Thoracic aorta (tissue), 2 donors: ENCODE data around the gene MPDU1. TPM values are rescaled to one million over a fixed set of nuclear protein-coding genes. Genes with fewer than 3 reads are reported as not detected.

Experiments
- ATAC-seq: fragments of 150-250 bp; one replicate; pipeline ENCODE4 v1.8.0; 2017; ENCODE audit warnings: low read depth; ENCODE audit not compliant: insufficient number of reproducible peaks, low FRiP score
- DNase-seq: peaks from one replicate; pipeline ENCODE4 v3.0.0-alpha.2; 2020; ENCODE audit warnings: low spot score
- H3K27ac ChIP-seq, 2 donors: fragments of 200-600 bp; sonication (generic); 1 replicate in 1 of 2; 2 replicates in 1 of 2; pipeline ENCODE4 v1.5.1; 2016; ENCODE audit warnings: mild to moderate bottlenecking in 2 of 2, moderate library complexity in 2 of 2
- H3K27me3 ChIP-seq: fragments of 200-600 bp; sonication (generic); replicated peaks from 2 replicates; pipeline ENCODE4 v1.6.0; 2016; ENCODE audit warnings: mild to moderate bottlenecking; ENCODE audit not compliant: insufficient read depth
- H3K36me3 ChIP-seq: fragments of 200-600 bp; sonication (generic); one replicate; pipeline ENCODE4 v1.5.1; 2016
- H3K4me1 ChIP-seq, 2 donors: fragments of 200-600 bp; sonication (generic); 1 replicate in 1 of 2; 2 replicates in 1 of 2; pipeline versions ENCODE4 v1.5.1 to v1.6.0; 2016; ENCODE audit warnings: low read depth in 2 of 2, mild to moderate bottlenecking in 1 of 2; ENCODE audit not compliant: control insufficient read depth in 1 of 2
- H3K4me3 ChIP-seq: fragments of 200-600 bp; sonication (generic); 2 replicates; pipeline ENCODE4 v1.5.1; 2016; ENCODE audit warnings: mild to moderate bottlenecking
- H3K9me3 ChIP-seq: fragments of 200-600 bp; sonication (generic); 2 replicates; pipeline ENCODE4 v1.5.1; 2016
- CTCF ChIP-seq: fragments of 200-600 bp; sonication (generic); IDR thresholded peaks from one replicate; pipeline ENCODE4 v1.5.1; 2019; ENCODE audit warnings: antibody characterized with exemption
- total RNA-seq, 2 donors: library from RNA; depleted of rRNA; stranded (reverse); fragments of >200 nt; gene quantifications; one replicate each; pipeline versions ENCODE4 v1.1.0 to v1.2.3, GENCODE V29; 2016

MPDU1 gene
- total RNA-seq, 2 donors from 2014 or later = 31.1 to 38.9 TPM

DNA sequence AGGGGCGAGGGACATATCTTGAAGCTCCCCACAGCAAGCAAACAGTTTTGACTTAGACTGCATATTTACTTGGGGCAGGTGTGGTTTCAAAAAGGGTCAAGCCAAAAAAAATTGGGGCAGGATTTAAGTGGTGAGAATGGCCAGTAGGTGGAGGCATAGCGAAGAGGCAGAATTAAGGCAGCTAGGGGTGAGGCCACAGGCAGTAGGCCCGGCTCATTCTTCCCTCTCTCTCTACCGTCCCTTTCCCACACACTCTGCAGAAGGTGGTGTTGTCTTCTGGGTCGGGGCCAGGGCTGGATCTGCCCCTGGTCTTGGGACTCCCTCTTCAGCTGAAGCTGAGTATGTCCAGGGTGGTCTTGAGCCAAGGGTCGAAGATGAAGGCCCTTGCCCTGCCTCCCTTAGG, 48.8 kb downstream of the MPDU1 start:
- H3K9me3 ChIP-seq = no peaks in the 10 kb centered on the region
- H3K4me1 ChIP-seq = no peaks in the 10 kb centered on the region
- TF ChIP-seq CTCF = no peak
- no peaks in the 10 kb centered on the region for H3K36me3 ChIP-seq
- H3K27me3 ChIP-seq = no peaks in the 10 kb centered on the region
- H3K4me3 ChIP-seq = no peak overlapping the region
- ATAC-seq (no peak), DNase-seq (no peak)
- no peak overlapping the region for H3K27ac ChIP-seq

GRCh38 chr17:7633093-7633492, 49.4 kb downstream of the MPDU1 start:
- no peaks in the 10 kb centered on the region for H3K36me3 ChIP-seq
- no peak overlapping the region for H3K4me3 ChIP-seq
- H3K27me3 ChIP-seq = no peaks in the 10 kb centered on the region
- TF ChIP-seq CTCF = no peak
- H3K27ac ChIP-seq = no peak overlapping the region
- DNase-seq (no peak), ATAC-seq (no peak)
- no peaks in the 10 kb centered on the region for H3K4me1 ChIP-seq
- H3K9me3 ChIP-seq = no peaks in the 10 kb centered on the region

DNA sequence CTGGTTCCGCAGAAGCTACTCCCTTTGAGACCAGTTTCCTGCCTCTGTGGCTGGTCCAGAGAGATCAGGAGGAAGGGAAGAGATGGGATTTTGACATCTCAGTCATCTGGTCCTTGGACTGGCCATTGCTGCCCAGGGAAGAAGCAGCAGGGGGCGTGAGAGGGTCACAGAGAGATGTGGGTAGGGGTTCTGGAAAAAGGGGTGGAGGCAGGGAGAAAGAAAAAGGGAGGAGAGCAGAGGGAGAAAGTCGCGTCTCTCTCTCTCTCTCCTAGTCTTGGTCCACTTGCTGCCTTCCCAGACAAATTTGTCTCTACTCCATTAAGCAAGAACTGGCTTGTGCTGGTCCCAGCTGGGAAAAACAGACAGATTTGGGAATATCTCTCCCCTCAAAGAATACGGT, 50.7 kb downstream of the MPDU1 start:
- H3K27me3 ChIP-seq = no peaks in the 10 kb centered on the region
- H3K27ac ChIP-seq = no peak overlapping the region
- TF ChIP-seq CTCF = no peak
- DNase-seq = no peak
- no peaks in the 10 kb centered on the region for H3K36me3 ChIP-seq
- H3K9me3 ChIP-seq = no peaks in the 10 kb centered on the region
- no peak for ATAC-seq
- H3K4me1 ChIP-seq = no peaks in the 10 kb centered on the region
- no peak overlapping the region for H3K4me3 ChIP-seq

GRCh38 chr17:7636163-7636562, 52.5 kb downstream of the MPDU1 start:
- Histone ChIP-seq H3K27me3 (no peaks in the 10 kb centered on the region), H3K4me3 (no peak overlapping the region), H3K9me3 (no peaks in the 10 kb centered on the region), H3K36me3 (no peaks in the 10 kb centered on the region), H3K27ac (no peak overlapping the region), H3K4me1 (no peaks in the 10 kb centered on the region)
- no peak for DNase-seq
- no peak for ATAC-seq
- no peak for TF ChIP-seq CTCF

Other genes with a start within 250 kb of the MPDU1 start
- 1 to 10 TPM; 6.8 to 9.9 TPM for gene ACAP1, start 247.3 kb upstream of the MPDU1 start, total RNA-seq
- gene KCTD11, start 231.7 kb upstream of the MPDU1 start, total RNA-seq = 10 to 100 TPM; 13.3 to 20.2 TPM
- gene TMEM95, start 228.7 kb upstream of the MPDU1 start, total RNA-seq = not detected
- 1 to 10 TPM; 3.7 to 4.7 TPM for gene TNK1, start 202.8 kb upstream of the MPDU1 start, total RNA-seq
- 10 to 100 TPM; 31.0 to 49.4 TPM for gene PLSCR3, start 189.3 kb upstream of the MPDU1 start, total RNA-seq
- gene TMEM256, start 179.8 kb upstream of the MPDU1 start, total RNA-seq = 10 to 100 TPM; 27.9 to 88.9 TPM
- 10 to 100 TPM in 1 of 2 donors, 1 to 10 TPM in 1; 9.2 to 20.8 TPM for gene NLGN2, start 176.0 kb upstream of the MPDU1 start, total RNA-seq
- gene SPEM1, start 163.5 kb upstream of the MPDU1 start, total RNA-seq = not detected
- not detected for gene SPEM2, start 158.2 kb upstream of the MPDU1 start, total RNA-seq
- not detected for gene SPEM3, start 155.0 kb upstream of the MPDU1 start, total RNA-seq
- gene TMEM102, start 148.4 kb upstream of the MPDU1 start, total RNA-seq = 1 to 10 TPM; 7.7 to 9.7 TPM
- under 1 TPM in 1 of 2 donors, not detected in 1; 0.68 TPM for gene FGF11, start 144.3 kb upstream of the MPDU1 start, total RNA-seq
- 10 to 100 TPM; 11.6 to 17.6 TPM for gene CHRNB1, start 138.8 kb upstream of the MPDU1 start, total RNA-seq
- 10 to 100 TPM; 56.2 to 72.3 TPM for gene ZBTB4, start 104.2 kb upstream of the MPDU1 start, total RNA-seq
- not detected for gene SLC35G6, start 102.4 kb upstream of the MPDU1 start, total RNA-seq
- gene POLR2A, start 99.5 kb upstream of the MPDU1 start, total RNA-seq = 100 to 1,000 TPM in 1 of 2 donors, 10 to 100 TPM in 1; 77.8 to 151 TPM
- gene TNFSF12, start 34.8 kb upstream of the MPDU1 start, total RNA-seq = 10 to 100 TPM; 54.6 to 98.3 TPM
- 10 to 100 TPM; 40.5 to 49.2 TPM for gene TNFSF13, start 25.1 kb upstream of the MPDU1 start, total RNA-seq
- gene SENP3, start 21.9 kb upstream of the MPDU1 start, total RNA-seq = 10 to 100 TPM; 47.0 to 80.7 TPM
- 100 to 1,000 TPM in 1 of 2 donors, 10 to 100 TPM in 1; 70.8 to 133 TPM for gene CD68, start 4.2 kb upstream of the MPDU1 start, total RNA-seq
- gene SOX15, start 6.2 kb downstream of the MPDU1 start, total RNA-seq = 1 to 10 TPM in 1 of 2 donors, under 1 TPM in 1; 0.81 to 2.8 TPM
- 10 to 100 TPM; 42.8 to 53.9 TPM for gene FXR2, start 31.0 kb downstream of the MPDU1 start, total RNA-seq
- 10 to 100 TPM; 29.8 to 30.9 TPM for gene SAT2, start 44.0 kb downstream of the MPDU1 start, total RNA-seq
- gene SHBG, start 46.3 kb downstream of the MPDU1 start, total RNA-seq = not detected
- gene ATP1B2, start 67.1 kb downstream of the MPDU1 start, total RNA-seq = 1 to 10 TPM; 1.1 to 1.4 TPM
- gene TP53, start 103.6 kb downstream of the MPDU1 start, total RNA-seq = 10 to 100 TPM; 16.8 to 23.7 TPM
- gene WRAP53, start 104.6 kb downstream of the MPDU1 start, total RNA-seq = 1 to 10 TPM; 2.9 to 3.4 TPM
- not detected for gene EFNB3, start 121.3 kb downstream of the MPDU1 start, total RNA-seq
- under 1 TPM in 1 of 2 donors, not detected in 1; under 0.01 TPM for gene DNAH2, start 133.9 kb downstream of the MPDU1 start, total RNA-seq